IgD-negative memory B cell (primary cell): ENCODE results near the gene SELENON. TPM values are rescaled to one million over a fixed set of nuclear protein-coding genes. Genes with fewer than 3 reads are reported as not detected.
"Not testable (repeated sequence)": the region's sequence is repeated elsewhere in the genome, so short reads cannot be mapped to it uniquely, and the experiment has no call there.

Source experiments
- H3K27ac Mint-ChIP-seq, 3 donors: one replicate each; pipeline ENCODE4 v1.8.0; 2020 to 2022; ENCODE audit warnings: mild to moderate bottlenecking in 3 of 3, mixed read lengths in 3 of 3, moderate library complexity in 1 of 3
- H3K27me3 Mint-ChIP-seq: one replicate; pipeline ENCODE4 v1.8.0; 2021; ENCODE audit warnings: mixed read lengths
- H3K36me3 Mint-ChIP-seq: one replicate; pipeline ENCODE4 v1.8.0; 2020; ENCODE audit warnings: mild to moderate bottlenecking, mixed read lengths
- H3K4me1 Mint-ChIP-seq, 3 donors: one replicate each; pipeline ENCODE4 v1.8.0; 2020 to 2022; ENCODE audit warnings: mixed read lengths in 3 of 3, mild to moderate bottlenecking in 1 of 3
- H3K4me3 Mint-ChIP-seq, 4 donors: one replicate each; pipeline ENCODE4 v1.8.0; 2020 to 2022; ENCODE audit warnings: mild to moderate bottlenecking in 4 of 4, mixed read lengths in 4 of 4, moderate library complexity in 3 of 4
- H3K9me3 Mint-ChIP-seq, 3 donors: one replicate each; pipeline ENCODE4 v1.8.0; 2020 to 2021; ENCODE audit warnings: mixed read lengths in 3 of 3, mild to moderate bottlenecking in 1 of 3
- polyA plus RNA-seq: library from polyadenylated mRNA; unstranded; fragments of 300-500 nt; fragmentation: Illumina TruSeq; gene quantifications from one replicate; pipeline ENCODE4 v1.2.3, GENCODE V29; 2021

SELENON gene
- polyA plus RNA-seq, 1 donor from 2014 or later, result 1.2 TPM

- Mint-ChIP-seq H3K4me1 (peaks cover 0 to 3% (median 1%) of the 10 kb centered on the region in 3 donors), H3K27me3 (no peaks in the 10 kb centered on the region), H3K36me3 (peaks cover 2% of the 10 kb centered on the region), H3K4me3 (no peak overlapping the region), H3K9me3 (no peaks in the 10 kb centered on the region), H3K27ac (no peak overlapping the region)
These were observed 36.7 kb downstream of the SELENON start for GRCh38 chr1:25836695-25837094.

GRCh38 chr1:25837262-25837875 lies 37.4 kb downstream of the SELENON start:
- H3K4me3 Mint-ChIP-seq, result no peak overlapping the region
- no peak overlapping the region for H3K27ac Mint-ChIP-seq

DNA sequence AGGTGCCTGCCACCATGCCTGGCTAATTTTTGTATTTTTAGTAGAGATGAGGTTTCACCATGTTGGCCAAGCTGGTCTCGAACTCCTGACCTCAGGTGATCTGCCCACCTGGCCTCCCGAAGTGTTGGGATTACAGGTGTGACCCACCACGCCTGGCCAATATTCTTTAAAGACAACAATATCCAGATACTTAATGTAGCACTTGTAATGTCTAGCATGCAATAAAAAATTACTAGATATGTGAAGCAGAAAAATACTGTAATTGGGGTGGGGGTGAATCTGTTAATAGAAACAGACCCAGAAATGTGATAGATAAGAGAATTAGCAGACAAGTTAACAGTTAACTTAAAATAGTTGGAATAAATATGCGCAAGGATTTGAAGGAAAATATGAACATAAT lies 39.8 kb downstream of the SELENON start:
- H3K27me3 Mint-ChIP-seq, H3K4me3 Mint-ChIP-seq, H3K36me3 Mint-ChIP-seq, H3K4me1 Mint-ChIP-seq, H3K27ac Mint-ChIP-seq, H3K9me3 Mint-ChIP-seq: not testable (repeated sequence)

More at GRCh38 chr1:25837262-25837875, 37.4 kb downstream of the SELENON start:
- Mint-ChIP-seq H3K4me1 (peaks cover 0 to 3% (median 1%) of the 10 kb centered on the region in 3 donors), H3K27me3 (no peaks in the 10 kb centered on the region), H3K36me3 (peaks cover 2% of the 10 kb centered on the region), H3K9me3 (no peaks in the 10 kb centered on the region)

DNA sequence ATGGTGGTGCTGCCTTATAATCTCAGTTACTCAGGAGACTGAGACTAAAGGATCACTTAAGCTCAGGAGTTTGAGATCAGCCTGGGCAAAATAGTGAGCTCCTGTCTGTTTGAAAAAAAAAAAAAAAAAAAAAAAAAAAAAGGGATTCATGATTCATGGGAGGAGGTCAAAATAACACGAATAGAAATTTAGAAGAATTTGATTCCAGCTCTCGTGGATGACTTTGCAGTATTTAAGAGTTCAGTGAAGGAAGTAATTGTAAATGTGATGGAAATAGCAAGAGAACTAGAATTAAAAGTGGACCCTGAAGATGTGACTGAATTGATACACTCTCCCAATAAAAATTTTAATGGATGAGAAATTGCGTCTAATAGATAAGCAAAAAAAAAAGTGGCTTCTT lies 43.5 kb downstream of the SELENON start:
- H3K4me1 Mint-ChIP-seq, result peaks cover 0 to 3% (median 0%) of the 10 kb centered on the region in 3 donors
- peaks cover 2% of the 10 kb centered on the region for H3K36me3 Mint-ChIP-seq
- no peak overlapping the region for H3K27ac Mint-ChIP-seq
- no peaks in the 10 kb centered on the region for H3K27me3 Mint-ChIP-seq
- no peaks in the 10 kb centered on the region for H3K9me3 Mint-ChIP-seq
- H3K4me3 Mint-ChIP-seq, result no peak overlapping the region

- no peaks in the 10 kb centered on the region for H3K27me3 Mint-ChIP-seq
- H3K27ac Mint-ChIP-seq, result peak overlapping the region in 1 of 3 donors; percentile 12
- no peak overlapping the region for H3K4me3 Mint-ChIP-seq
- no peaks in the 10 kb centered on the region for H3K36me3 Mint-ChIP-seq
- no peaks in the 10 kb centered on the region for H3K9me3 Mint-ChIP-seq
- peaks cover 0 to 3% (median 0%) of the 10 kb centered on the region in 3 donors for H3K4me1 Mint-ChIP-seq
These were observed 44.7 kb downstream of the SELENON start for GRCh38 chr1:25844536-25845337.

DNA sequence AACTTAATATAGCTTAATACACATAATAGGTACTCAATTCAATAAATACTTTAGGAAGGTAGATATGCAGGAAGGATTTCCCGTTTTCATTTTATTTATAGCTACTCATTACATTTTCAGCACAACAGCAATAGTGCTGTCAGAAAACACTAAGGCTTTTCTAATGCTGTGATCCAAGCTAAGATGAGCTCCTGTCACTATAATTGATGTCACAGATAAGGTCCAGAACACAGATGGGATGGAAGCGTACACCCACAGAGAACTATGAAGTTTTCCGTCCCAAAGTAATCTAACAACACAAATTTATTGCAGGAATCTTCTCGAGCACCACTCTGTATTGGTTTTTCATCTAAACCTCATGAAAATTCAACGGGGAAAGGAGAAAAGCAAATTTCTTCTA lies 45.7 kb downstream of the SELENON start:
- Mint-ChIP-seq H3K4me3 (no peak overlapping the region), H3K27me3 (no peaks in the 10 kb centered on the region), H3K9me3 (no peaks in the 10 kb centered on the region), H3K4me1 (peaks cover 0 to 3% (median 0%) of the 10 kb centered on the region in 3 donors), H3K27ac (no peak overlapping the region), H3K36me3 (no peaks in the 10 kb centered on the region)

GRCh38 chr1:25847929-25848328 lies 47.9 kb downstream of the SELENON start:
- Mint-ChIP-seq H3K27ac (no peak overlapping the region), H3K27me3 (no peaks in the 10 kb centered on the region), H3K36me3 (peaks cover 3% of the 10 kb centered on the region), H3K4me1 (peaks cover 0 to 3% (median 0%) of the 10 kb centered on the region in 3 donors), H3K9me3 (no peaks in the 10 kb centered on the region), H3K4me3 (no peak overlapping the region)

GRCh38 chr1:25848531-25848930 lies 48.5 kb downstream of the SELENON start:
- Mint-ChIP-seq H3K36me3 (peaks cover 3% of the 10 kb centered on the region), H3K4me3 (no peak overlapping the region), H3K9me3 (no peaks in the 10 kb centered on the region), H3K27me3 (no peaks in the 10 kb centered on the region), H3K27ac (no peak overlapping the region), H3K4me1 (peaks cover 0 to 3% (median 0%) of the 10 kb centered on the region in 3 donors)

DNA sequence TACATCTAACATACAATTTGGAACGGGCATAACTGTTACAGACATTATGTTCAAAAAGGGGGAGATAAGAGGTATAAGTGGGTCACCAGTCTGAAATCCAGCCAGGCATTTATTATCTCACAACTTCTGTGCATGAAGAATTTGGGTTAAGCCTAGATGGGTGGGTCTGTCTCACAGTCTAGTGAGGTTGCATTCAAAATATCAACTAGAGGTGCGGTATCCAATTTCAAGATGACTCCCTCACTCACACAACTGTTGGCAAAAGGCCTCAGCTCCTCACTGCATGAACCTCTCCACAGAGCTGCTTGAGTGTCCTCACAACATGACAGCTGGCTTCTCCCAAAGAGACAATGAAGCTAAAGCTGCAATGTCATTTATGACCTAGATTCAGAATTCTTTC lies 54.6 kb downstream of the SELENON start:
- H3K36me3 Mint-ChIP-seq, result peaks cover 3% of the 10 kb centered on the region
- H3K27ac Mint-ChIP-seq, result no peak overlapping the region
- H3K27me3 Mint-ChIP-seq, result no peaks in the 10 kb centered on the region
- no peaks in the 10 kb centered on the region for H3K9me3 Mint-ChIP-seq
- H3K4me1 Mint-ChIP-seq, result peaks cover 4 to 7% (median 6%) of the 10 kb centered on the region in 3 donors
- peak overlapping the region in 1 of 4 donors; percentile 6 for H3K4me3 Mint-ChIP-seq

DNA sequence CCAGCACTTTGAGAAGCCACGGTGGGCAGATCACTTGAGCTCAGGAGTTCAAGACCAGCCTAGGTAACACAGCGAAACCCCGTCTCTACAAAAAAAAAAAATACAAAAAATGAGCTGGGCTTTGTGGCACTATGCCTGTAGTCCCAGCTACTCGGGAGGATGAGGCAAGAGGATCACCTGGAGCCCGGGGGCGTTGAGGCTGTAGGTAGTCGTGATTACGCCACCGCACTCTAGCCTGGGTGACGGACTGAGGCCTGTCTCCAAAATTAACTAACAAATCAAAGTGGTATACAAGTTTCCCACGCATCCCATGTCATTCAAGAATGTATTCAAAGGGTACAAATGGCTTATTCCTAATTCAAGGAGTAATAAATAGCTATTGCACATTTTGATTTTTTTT lies 56.9 kb downstream of the SELENON start:
- peaks cover 2% of the 10 kb centered on the region for H3K36me3 Mint-ChIP-seq
- peaks cover 13 to 22% (median 16%) of the 10 kb centered on the region in 3 donors for H3K4me1 Mint-ChIP-seq
- no peaks in the 10 kb centered on the region for H3K27me3 Mint-ChIP-seq
- H3K27ac Mint-ChIP-seq, result no peak overlapping the region
- no peaks in the 10 kb centered on the region for H3K9me3 Mint-ChIP-seq
- H3K4me3 Mint-ChIP-seq, result no peak overlapping the region

DNA sequence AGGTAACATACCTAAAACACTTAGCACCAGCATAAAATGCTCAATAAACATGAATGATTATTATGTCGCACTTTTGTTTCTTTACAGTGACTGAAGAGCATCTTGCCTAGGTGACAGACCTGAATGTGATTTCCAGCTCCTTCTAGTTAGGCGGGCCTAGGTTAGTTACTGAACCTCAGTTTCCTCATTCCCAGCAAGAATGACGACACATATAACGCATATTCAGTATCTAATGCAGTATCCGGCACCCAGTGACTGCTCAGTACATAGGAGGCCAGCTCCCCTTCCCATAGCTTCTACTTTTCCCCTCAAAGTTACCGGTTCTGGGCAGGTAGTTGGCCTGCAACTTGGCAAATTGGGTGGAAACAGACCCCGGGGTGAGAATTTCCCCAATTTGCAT lies 58.5 kb downstream of the SELENON start:
- Mint-ChIP-seq H3K36me3 (peaks cover 3% of the 10 kb centered on the region), H3K27ac (peak overlapping the region in 2 of 3 donors; percentile 25 to 31), H3K9me3 (no peaks in the 10 kb centered on the region), H3K4me1 (peaks cover 15 to 22% (median 18%) of the 10 kb centered on the region in 3 donors), H3K27me3 (no peaks in the 10 kb centered on the region), H3K4me3 (peak overlapping the region; percentile 89 to 99 (median 98))

GRCh38 chr1:25858906-25859789 lies 59.2 kb downstream of the SELENON start, which contains the start of gene AUNIP:
TSS of gene AUNIP (minus strand) at chr1:25859457. CDS start at chr1:25859357, 100 bp downstream.
- Mint-ChIP-seq H3K36me3 (peaks cover 3% of the 10 kb centered on the region), H3K27ac (peak within 1 kb of the TSS; percentile 94 to 98 (median 96)), H3K4me1 (peaks cover 15 to 22% (median 18%) of the 10 kb centered on the region in 3 donors), H3K9me3 (no peaks in the 10 kb centered on the region), H3K4me3 (peak within 1 kb of the TSS; percentile 89 to 99 (median 98)), H3K27me3 (no peaks in the 10 kb centered on the region)

DNA sequence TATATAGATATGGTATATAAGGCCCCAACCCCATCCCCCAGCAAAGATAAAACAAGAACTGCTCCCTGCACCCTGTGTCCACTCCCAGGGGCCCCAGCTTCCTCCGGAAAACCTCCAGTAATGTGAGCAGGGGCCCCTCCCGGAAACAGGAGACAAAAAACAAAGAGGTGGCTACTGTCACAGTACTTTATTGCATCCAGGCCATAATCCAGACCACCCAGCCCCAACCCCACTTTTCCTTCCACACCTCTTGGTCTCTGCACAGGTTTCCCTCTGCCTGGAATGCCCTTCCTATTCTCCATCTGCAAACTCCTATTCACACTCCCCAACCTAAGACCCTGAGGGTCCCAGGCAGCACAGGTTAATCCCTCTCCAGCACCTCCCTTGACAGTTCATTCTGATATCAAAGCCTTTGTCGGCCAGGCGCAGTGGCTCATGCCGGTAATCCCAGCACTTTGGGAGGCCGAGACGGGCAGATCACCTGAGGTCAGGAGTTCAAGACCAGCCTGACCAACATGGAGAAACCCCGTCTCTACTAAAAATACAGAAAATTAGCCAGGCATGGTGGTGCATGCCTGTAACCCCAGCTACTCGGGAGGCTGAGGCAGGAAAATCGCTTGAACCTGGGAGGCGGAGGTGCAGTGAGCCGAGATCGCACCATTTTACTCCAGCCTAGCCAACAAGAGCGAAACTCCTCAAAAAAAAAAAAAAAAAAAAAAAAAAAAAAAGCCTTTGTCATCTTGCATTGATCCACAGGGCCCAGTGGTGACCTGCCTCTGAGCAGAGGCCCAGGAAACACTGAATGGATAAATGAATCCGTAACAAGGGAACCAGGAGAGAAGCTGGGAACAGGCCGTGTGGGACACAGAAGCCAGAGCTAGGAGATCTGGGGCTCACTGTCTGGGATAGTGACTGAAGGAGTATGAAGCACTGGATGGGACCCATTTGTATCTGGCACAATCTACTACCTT lies 61.6 kb downstream of the SELENON start:
- H3K9me3 Mint-ChIP-seq, result no peaks in the 10 kb centered on the region
- H3K27me3 Mint-ChIP-seq, result no peaks in the 10 kb centered on the region
- peaks cover 4% of the 10 kb centered on the region for H3K36me3 Mint-ChIP-seq
- peaks cover 15 to 22% (median 18%) of the 10 kb centered on the region in 3 donors for H3K4me1 Mint-ChIP-seq
- peak overlapping the region in 3 of 4 donors; percentile 56 to 82 (median 81) for H3K4me3 Mint-ChIP-seq
- H3K27ac Mint-ChIP-seq, result peak overlapping the region; percentile 26 to 79 (median 66)
